NCI-H187 (cell line): Measurements from ENCODE around the gene STK24.

Experiments used
- DNase-seq, 2 experiments: peaks; one replicate each; lab custom pipeline; 2025; lab: John Stamatoyannopoulos, UW

Gene STK24

GRCh38 chr13:98532254-98532653 is 44.7 kb downstream of the STK24 start:
- DNase-seq = no peak

DNA sequence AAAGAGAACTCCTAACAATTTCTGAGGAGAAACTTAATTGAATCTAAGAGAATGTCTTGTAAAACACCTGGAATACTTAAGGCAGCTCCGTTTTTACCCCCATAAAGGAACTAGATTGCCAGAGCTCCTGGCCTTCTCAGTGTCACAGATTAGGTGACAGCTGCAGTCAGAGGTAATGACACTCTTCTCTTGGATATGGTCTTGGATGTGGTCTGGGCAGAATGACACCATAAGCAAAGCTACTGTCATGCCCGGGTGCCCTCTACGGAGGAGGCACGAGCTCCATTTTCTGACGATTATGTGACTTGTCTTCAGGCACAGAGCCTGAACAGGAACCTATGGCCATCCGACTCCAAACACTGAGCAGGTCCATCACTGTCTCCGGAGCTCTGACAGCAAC is 46.7 kb downstream of the STK24 start:
- no peak for DNase-seq

GRCh38 chr13:98529171-98529570 is 47.7 kb downstream of the STK24 start:
- DNase-seq = no peak

GRCh38 chr13:98528663-98529064 is 48.2 kb downstream of the STK24 start:
- DNase-seq = no peak

GRCh38 chr13:98527526-98527925 is 49.4 kb downstream of the STK24 start:
- no peak for DNase-seq

- DNase-seq = no peak
These were observed 50.8 kb downstream of the STK24 start for GRCh38 chr13:98526182-98526512.

DNA sequence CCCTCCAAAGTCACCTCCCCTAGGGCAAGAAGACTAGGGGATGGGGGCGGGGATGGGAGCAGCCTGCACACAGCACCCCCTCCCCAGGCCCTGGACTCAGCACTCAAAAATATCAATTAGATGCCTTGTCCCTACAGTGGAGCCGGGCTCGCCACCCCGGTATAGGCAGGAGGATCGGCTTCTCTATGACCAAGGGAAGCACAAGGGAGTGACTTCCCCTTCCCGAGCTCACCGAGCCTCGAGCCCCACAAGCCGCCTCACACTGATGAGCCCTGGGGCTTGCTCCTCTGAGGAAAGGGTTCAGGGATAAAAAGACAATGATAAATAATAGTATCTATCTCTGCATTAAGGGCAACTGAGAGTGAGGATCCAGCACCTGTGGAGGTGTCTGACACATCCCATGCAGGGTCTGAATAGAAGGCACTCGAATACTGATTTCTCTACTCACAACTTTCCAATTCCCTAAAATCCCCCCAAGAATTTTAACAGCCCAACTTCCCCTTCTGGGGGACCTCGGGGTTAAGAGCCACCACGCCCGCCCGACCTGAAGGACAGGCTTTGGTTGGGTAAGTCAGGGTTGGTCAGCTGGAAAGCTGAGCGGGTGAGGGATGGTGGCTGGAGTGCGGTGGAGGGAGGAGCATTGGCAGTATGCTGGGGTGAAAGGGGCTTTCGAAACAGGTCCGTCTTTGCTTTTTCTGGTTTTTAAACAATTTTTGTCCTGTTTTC is 51.3 kb downstream of the STK24 start:
- DNase-seq = no peak

DNA sequence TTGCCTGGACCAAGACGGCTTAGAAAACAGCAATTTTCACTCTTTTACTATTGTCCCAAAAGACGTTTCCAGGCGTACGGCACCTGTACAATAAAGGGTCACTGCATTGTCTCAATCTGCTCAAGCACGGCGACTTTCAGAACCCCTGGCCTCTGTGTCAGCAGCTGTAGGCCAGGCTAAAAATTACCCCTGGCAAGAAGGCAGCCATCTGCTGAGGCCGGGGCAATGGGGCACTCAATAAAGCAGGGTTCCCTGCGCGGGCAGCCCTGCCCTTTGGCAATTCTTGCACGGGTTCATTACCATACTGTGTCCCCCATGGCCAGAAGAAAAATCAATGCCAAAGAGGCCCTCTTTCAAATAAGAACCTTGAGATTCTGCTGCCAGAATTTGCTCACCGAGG is 52.1 kb downstream of the STK24 start:
- DNase-seq = no peak

DNA sequence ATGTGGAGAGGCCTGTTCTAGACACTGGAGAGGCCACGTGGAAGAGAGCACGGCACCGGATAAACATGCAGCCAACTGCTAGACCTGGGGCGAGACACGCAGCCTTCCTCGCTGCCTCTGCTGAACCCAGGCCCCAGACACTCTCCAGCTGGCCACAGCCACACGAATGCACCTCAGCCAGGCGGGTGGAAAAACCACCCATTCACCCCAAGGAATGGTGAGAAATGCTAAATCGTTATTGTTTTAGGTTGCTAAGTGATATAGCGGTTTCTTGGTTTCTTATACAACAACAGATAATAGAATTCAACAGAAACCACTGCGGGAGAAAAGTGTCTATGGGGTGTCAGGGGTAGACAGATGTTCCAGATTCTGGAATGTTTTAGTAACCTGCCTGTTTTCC is 52.5 kb downstream of the STK24 start:
- no peak for DNase-seq

GRCh38 chr13:98523455-98524102 is 53.3 kb downstream of the STK24 start:
- DNase-seq = no peak

DNA sequence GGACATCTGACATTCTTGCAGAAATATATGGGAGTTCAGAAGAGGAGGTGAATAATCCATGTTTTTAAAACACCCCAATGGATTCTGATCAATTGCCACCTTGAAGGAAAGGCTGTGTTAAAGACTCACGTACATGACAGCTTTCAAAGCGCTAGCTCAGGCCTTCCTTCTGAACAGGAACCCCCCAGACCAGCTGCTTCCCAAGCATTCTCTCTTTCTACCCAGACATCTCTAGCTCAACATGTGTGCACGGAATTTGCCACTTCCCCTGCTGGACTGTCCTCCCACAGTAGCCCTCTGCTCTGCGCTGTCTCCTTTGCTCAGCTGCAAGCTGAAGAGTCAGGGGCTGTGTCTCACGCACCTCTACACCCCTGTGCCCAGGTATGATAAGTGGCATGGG is 54.5 kb downstream of the STK24 start:
- no peak for DNase-seq

- no peak for DNase-seq
These were observed 55.3 kb downstream of the STK24 start for GRCh38 chr13:98521461-98522247.

- no peak for DNase-seq
These were observed 56.0 kb downstream of the STK24 start for GRCh38 chr13:98520674-98521449.

DNA sequence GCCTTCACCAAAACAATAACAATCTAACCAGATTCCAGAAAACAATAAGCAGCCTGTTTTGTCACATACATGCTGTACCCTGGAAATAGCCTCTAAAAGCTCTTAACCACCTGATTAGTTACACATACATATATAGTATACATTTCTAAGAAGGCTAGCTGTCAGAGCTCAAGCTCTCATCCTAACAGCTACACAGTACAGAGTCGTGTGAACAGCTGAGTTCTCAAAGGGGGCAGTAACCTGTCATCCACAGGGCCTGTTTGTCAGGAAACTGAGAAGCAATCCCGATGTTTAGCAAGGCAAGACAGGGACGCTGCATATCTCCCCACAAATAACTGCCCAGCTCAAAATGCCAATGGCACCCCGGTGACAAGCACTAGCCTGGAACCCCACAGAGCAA is 56.9 kb downstream of the STK24 start:
- DNase-seq = no peak

DNA sequence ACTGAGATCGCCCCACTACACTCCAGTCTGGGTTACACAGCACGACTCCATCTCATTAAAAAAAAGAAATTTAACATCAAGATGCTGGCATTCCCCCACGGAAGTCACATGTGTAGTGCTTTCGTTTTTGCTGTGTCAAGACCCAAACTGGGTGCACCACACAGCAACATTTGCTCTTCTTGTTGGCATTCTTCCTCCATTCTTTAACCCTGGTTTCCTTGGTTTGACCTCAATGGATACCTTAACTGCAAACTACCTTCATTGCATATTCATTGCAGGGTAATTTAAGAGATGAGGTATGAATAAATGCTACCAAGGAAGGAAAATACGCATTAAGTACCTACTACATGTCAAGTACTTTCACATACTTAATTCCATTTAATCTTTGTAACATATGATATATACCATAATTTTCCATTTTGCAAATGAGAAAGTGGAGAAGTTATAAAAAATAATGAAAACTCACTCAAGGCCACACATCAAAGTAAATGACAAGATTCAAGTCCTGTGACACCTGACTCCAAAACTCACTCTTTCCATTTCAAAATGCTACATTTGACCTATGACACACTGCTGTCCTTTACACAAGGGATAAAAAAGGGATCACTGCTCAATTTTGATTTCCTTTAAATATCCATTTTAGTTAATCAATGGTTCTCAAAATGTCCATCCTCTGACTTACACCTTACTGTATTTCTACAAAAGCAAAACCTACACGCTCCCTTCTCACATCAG is 59.2 kb downstream of the STK24 start:
- no peak for DNase-seq

GRCh38 chr13:98515818-98516465 is 61.0 kb downstream of the STK24 start:
- no peak for DNase-seq

DNA sequence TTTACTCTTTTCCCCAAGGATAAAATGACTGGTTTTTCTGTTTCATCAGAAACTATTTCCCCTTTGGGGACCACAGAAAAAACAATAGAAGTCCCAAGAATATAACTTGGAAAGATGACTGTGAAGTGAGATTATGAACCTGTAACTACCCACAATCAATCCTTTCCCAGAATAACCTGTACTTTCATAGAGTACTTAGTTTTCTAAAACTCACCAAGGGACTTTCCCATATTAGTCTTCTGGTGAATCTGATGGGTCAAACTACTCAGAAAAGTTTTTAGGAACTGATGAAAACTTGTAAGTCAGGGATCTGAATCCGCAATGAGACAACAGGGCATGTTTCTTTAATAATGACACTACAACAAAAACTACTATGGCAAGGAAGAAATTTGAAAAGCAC is 62.6 kb downstream of the STK24 start:
- no peak for DNase-seq

DNA sequence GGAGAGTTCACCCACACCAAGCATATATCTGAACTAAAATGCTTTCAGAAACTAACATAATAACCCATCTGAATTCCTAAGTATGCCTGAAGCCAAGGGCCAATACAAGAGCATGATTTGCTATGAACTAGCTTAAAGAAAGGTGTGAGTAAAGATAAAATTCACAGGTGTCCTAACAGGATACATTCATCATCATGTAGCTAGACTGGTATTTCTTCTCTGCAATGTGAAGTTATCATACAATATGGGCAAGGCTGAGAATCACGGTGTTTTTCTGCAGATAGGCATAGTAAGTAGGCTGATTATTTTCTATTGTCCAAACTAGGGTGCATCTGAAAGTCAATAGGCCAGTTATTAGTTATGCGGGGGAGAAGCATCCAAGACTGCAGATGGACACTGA is 63.1 kb downstream of the STK24 start:
- DNase-seq = no peak

- DNase-seq = no peak
These were observed 63.9 kb downstream of the STK24 start for GRCh38 chr13:98512774-98513665.

DNA sequence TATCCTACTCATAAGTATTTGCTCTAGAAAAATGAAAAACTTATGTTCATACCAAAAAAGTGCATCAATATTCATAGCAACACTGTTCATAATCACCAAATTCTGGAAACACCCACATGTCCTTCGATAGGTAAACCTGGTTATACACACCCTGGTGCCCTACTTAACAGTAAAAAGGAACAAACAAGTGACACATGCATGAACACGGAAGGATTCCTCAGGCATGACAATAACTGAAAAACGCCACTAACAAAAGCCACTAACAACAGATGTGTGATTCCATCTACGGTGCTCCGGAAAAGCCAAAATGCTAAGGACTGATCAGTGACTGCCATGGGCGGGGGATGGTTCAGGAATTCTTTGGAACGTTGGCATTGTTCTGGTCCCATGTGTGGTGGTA is 65.5 kb downstream of the STK24 start:
- no peak for DNase-seq
